Stimulated activated CD8-positive, alpha-beta memory T cell treated with anti-CD3 and anti-CD28 coated beads, Interleukin-4, amount 100 ng/mL, for 1 hour (primary cell): ENCODE measurements around the gene CD302.
"Not testable (repeated sequence)": the region's sequence is repeated elsewhere in the genome, so short reads cannot be mapped to it uniquely, and the experiment has no call there.

Experiments
- DNase-seq, 2 donors: peaks; one replicate each; pipeline ENCODE4 v3.0.0-alpha.2; 2020; ENCODE audit warnings: low read depth in 2 of 2, low spot score in 1 of 2

CD302 gene, protein sequence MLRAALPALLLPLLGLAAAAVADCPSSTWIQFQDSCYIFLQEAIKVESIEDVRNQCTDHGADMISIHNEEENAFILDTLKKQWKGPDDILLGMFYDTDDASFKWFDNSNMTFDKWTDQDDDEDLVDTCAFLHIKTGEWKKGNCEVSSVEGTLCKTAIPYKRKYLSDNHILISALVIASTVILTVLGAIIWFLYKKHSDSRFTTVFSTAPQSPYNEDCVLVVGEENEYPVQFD

DNA sequence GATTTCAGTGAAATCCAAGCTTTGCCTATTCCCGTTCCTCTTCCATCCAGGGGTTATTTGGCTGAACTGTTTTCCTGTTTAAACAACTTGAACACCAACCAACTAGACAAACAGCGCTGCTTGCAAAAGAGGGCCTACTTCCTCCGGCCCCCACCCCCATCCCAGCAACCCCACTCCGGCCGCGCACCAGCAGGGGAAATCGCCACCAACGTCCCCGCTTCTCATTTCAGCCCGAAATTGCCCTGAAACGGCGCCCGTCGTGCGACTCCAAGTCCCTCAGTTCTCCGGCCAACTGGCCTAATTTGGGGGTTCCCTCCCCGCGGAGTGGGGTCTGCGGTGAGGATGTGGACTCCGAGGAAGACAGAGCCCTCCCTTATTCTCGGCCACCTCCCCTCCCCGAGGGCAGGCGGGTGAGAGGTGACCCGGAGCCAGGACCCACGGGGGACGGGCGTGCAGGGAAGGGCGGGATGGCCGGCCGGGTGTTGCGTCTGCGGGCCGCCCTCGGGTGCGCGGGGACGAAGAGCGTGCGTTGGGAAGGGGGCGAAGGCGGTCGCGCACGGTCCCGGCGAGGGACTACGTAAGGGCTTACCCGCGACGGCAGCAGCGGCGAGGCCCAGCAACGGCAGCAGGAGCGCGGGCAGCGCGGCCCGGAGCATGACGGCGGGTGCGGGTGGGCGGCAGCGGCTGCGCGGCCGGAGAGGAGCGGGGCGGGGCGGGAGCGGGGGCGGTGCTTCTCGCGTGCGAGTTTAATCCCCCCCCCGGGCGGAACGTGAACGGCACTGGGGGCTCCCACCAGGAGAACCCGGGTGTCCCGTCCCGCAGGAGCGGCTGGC, at the start of gene CD302:
TSS of gene CD302 (minus strand) at position 666 of the 833 bp plus-strand sequence. CDS start at position 656, 10 bp downstream.
- DNase-seq, result no peak

DNA sequence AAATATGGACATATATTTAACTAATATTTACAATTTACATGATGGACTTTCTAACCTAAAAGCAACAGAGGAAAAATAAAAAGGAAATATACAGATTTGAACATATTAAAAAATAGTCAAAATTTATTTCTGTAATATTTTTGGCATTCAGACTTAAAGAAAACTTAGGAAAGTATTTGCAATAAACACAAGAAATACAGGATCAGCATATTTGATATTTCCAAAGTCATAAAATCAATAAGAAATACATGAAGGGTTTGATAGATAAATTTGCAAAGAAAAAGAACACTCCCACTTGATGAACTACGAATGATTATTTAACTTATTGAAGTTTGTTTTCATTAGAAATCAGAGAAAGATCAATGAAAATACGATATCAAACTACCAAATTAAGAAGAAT, 48.6 kb upstream of the CD302 start:
- no peak for DNase-seq

DNA sequence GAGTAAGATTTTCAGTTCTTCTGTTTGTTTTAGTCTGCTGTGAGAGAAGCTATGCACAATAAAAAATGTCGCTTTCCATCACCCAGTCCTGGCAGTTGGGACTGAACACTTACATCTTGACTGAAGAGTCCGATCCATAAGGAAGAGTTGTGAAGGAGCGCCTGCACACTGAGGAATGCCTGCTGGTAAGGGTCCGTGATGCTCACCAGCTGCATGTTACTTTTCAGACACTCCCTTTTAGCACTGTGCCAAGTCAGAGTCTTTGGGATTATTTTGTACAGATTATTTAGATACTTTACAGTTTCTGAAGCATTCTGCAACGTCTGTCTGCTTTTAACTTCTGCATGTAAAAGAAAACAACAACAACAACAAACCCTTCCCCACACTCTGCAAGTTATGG, 42.6 kb upstream of the CD302 start:
- no peak for DNase-seq

DNA sequence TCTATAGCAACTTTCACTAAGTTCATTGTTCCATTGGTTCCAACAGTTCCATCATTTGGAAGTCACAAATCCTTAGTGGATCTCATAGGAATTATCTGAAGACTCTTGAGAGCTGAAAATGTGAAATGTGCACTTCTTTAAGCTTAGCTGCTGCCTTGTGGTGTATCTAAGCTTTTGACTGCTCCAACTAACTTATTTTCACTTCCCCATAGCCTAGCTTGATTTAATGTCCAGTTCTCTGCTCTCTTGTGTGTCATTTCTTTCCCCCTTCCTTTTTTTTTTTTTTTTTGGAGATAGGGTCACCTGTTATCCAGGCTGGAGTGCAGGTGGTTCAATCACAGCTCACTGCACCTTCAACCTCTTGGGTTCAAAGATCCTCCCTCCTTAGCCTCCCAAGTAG, 34.9 kb upstream of the CD302 start:
- no peak for DNase-seq

DNA sequence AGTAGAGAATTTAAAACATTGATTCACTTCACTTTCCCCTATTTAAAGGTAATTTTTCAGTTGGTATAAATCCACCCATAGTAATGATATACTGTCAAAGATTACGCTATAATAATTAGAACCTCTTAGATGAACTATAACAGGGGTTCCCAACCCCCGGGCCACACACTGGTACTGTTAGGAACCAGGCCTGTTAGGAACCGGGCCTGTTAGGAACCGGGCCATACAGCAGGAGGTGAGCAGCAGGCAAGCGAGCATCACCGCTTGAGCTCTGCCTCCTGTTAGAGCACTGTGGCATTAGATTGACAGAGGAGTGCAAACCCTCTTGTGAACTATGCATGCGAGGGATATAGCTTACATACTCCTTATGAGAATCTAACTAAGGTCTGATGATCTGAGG, 34.0 kb upstream of the CD302 start:
- no peak for DNase-seq

DNA sequence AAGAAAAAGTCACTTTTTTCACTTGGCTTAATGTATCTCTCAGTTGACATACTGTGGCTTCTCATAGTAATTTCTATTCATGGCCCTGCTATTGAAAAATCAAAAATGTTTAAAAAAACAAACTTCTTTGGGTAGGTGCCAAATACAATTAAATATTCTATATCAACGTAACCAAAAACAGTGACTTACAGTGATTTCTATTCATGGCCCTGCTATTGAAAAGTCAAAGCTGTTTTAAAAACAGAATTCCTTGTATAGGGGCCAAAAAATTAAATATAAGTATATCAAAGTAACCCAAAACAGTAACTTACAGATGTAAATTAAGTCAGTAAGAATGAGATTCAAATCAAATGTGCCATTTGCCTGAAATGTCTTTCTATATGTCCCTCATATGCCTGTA, 31.4 kb upstream of the CD302 start:
- no peak for DNase-seq

DNA sequence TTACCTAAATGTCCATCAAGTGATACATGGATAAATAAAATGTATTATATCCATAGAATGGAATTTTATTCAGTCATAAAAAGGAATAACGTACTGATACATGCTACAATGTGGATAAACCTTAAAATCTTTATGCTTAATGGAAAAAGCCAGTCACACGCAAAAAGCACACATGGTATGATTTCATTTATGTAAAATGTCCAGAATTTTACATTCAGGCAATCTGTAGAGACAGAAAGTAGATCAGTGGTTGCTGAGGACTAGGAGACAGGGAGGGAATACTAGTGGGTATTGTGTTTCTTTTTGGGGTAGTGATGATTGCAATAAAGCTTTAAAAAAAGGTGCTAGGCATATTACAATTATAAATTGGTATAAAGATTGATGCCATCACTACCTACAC, 30.7 kb upstream of the CD302 start:
- no peak for DNase-seq

DNA sequence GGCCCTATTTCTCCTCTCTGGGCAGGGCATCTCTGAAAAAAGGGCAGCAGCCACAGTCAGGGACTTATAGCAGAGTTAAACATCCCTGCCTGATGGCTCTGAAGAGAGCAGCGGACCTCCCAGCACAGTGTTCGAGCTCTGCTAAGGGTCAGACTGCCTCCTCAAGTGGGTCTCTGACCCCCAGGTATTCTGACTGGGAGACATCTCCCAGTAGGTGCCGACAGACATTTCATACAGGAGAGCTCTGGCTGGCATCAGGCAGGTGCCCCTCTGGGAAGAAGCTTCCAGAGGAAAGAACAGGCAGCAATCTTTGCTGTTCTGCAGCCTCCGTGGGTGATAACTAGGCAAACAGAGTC, 24.4 kb upstream of the CD302 start:
- not testable (repeated sequence) for DNase-seq

DNA sequence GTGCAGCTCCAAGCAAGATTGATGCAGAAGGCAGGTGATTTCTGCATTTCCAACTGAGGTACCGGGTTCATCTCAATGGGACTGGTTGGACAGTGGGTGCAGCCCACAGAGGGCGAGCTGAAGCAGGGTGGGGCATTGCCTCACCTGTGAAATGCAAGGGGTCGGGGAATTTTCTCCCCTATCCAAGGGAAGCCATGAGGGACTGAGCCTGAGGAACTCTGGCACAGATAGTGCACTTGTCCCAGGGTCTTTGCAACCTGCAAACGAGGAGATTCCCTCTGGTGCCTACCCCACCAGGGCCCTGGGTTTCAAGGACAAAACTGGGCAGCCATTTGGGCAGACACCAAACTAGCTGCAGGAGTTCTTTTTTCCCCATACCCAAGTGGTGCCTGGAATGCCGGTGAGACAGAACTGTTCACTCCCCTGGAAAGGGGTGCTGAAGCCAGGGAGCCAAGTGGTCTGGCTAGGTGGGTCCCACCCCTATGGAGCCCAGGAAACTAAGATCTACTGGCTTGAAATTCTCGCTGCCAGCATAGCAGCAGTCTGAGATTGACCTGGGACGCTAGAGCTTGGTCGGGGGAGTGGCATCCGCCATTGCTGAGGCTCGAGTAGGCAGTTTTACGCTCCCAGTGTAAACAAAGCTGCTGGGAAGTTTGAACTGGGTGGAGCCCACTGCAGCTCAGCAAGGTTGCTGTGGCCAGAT, 23.9 kb upstream of the CD302 start:
- DNase-seq, result not testable (repeated sequence)

DNA sequence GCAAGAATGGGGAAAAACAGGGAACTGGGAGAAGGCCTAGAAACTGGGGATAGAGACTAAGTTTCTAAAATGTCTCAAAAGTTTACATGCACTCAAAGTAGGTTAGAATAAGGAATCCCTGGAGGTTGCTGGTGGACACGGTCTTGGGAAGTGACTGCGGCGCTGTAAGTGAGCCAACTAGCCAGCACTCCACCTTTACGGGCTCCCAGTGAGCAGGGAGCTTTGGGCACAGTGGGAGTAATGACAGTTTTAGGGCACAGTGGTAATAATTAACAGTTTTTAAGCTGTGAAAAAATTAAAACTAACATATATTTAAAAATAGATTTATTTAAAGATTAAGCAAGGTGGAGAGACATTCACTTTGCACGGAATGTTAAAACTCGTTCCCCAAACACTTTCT, 20.9 kb upstream of the CD302 start:
- no peak for DNase-seq

DNA sequence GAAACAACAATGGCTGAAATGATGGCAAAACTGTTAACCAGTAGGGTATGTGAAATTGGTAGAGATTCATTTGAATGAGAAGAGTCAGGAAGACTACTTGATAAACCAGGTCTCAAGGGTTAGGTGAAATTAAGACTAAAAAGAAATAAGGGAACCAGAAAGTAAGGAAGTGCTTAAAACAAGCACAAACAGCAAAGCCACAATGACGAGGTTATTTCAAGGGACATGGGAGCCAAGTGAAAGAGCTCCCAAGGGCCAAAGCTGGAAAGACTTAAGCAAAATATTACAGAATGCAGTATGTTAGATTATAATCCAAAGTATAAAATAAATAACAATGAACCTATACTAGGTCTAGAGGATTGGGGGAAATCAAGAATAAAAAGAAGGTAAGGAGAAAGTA, 19.3 kb upstream of the CD302 start:
- DNase-seq, result no peak

DNA sequence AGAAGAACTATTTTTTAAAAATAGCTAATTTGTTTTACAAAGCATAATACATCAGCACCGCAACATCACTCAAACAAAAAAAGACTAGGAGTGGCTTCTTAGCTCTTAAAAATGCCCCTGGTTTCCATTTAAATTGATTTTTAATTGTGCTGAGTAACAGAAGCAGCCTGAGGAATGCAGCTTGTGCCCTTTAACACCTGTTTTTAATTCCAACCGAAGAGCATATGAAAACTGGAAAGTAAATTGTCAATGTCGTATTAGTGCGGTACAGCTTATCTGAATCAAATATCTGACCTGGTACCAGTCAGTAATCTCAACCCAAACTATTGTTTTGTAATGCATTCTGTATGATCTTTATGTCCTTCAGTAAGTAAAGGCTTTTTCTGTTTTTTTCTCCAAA, 13.2 kb upstream of the CD302 start:
- DNase-seq, result no peak

DNA sequence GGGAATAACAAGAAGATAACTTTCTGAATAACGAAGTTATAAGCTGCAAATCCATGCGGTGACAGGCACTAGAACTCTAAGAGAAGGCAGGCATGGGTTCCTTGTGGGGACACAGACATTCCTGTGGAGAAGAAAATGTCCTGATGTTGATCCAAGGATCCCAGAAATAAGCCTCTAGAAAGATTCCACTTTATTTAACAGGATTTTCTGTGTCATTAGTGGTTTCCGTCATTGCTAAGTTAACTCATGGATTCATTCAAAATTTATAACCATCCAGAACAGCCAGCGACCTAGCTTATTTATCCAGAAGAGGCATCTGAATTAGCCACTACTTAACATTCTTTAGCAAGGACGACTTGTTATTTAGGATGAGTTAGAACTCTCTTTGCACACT, 10.0 kb upstream of the CD302 start:
- no peak for DNase-seq

DNA sequence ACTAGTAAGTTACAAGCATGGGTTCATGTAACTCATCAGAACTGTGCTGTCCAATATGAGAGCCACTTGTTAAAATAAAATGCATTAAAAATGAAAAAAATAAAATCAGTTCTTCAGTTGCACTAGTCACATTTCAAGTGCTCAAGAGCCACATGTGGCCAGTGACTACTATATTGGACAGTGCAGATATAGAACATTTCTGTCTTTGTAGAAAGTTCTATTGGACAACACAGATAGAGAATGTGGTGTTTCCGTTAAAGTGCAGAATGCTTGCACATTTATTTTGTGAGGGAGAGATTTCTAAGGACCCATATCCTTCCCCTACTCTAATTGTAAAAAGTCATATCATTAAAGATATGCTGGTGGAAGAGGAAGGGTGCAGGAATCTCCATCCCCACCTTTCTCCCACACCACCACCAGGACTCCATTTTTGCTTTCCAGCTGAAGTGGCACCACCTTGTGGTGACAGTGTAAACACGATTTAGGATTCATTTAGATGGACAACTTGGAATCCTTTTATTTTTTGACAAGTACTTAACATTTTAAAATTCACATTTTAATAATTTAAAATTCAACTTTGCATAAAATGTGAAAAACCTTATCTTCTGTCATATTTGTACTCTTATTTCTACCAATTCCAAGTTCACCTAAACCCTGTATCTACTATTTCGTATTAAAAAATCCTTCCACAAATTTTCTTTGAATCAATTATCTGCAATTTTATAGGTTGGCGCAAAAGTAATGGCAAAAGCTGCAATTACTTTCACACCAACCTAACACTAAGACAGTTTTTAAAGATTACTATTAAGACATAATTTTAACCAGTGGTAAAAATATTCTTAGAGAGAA, 9.4 kb upstream of the CD302 start:
- no peak for DNase-seq

DNA sequence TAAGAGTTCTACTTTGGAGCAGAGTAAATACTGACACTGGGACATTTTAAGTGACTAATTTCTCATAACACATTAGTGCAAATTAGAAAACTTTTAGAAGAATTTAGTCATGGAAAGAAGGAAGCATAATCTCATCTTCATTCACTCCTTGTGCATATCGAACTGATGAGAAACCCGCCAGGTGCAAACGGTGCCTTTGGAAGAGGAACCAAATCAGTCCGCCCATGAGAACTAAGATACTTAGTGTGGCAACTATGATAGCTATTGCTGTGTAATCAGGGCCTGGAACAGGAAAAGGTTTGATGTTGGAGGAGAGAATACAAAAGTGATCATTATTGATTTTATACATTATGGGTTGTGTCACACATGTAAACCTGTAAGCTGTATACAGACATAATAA, 6.9 kb upstream of the CD302 start:
- no peak for DNase-seq

DNA sequence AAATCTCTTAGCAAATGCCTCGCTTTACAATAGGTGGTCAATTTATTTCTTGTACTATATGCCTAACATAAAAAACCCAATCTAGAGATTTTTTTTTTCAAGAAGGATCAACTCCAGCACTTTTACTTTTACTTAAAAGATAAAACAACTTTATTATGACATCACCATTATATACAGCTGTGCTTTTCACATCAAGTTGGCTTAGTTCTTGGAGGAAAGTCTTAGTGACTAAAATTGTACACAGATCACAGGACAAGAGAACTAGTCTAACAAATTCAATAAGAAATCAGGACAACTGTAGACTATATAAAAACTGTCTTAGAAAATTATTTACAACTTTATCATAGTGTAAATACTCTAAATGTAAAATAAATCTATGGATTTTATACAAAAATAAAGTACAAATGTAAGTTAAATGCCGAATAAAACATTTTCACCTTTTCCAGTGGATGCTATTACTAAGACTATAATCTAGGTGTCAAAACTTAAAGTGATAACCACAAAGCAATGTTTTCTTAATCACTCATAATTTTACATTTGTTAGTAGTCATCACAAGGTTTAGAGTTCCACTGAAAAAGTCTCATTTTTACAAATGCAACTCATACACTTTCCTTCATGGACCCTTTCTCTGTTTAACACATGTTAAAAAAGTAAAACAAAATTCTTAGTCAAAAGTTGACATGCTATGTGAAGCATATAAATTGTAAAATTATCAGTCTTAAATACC, 5.4 kb upstream of the CD302 start:
- DNase-seq, result no peak

DNA sequence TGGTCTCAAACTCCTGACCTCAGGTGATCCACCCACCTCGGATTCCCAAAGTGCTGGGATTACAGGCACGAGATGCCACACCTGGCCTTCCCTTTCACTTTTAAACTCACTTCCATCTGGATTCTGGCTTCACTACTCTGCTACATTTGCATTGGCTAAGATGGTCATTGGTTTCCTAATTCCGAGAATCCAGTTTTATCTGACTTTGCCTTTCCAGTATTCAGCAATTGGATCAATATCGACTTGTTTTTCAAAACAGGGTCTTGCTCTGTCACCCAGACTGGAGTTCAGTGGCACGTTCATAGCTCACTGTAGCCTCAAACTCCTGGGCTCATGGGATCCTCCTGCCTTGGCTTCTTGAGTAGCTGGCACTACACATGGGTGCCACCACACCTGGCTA, 4.7 kb upstream of the CD302 start:
- no peak for DNase-seq

DNA sequence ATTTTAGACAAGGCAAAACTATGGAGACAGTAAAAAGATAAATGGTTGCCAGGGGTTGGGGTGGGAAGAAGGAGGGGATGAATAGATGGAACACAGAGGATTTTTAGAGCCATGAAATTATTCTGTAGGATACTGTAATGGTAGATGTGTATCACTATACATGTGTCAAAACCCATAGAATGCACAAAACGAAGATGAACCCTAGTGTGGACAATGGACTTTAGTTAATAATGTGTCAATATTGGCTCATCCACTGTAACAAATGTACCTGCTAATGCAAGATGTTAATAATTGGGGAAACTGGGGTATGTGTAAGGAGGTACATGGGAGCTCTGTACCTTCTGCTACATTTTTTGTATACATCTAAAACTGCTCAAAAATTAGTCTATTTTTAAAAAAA, 1.8 kb upstream of the CD302 start:
- DNase-seq, result no peak

DNA sequence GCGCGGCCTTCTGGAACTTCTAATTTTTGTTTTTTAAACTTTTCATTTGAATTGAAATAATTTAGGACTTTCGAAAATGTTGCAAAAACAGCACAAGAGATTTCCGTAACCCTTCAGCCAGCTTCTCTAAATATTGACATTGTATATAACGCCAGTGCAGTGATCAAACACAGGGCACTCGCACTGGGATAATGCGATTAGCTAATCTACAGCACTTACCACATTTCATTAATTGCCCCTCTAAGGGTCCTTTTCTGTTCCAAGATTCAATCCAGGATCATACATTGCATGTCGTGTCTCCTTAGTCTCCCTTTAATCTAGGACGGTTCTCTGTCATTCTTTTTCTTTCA, 343 bp upstream of the CD302 start:
- DNase-seq, result no peak

DNA sequence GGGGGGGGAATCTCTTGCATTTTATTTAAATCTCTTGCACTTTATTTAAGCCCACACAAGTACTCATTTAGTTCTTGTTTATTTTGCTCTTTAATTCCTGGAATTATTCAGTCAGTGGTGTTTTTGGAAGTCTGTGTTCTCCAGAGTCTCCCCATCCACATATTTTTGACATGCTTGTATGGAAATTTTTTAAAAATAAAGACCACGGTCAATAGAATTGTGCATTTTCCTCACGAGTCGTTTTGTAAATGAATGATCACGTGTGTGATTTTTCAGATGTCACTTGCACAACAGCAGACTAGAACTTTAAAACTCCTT, 824 bp downstream of the CD302 start:
- no peak for DNase-seq
